Neural crest cell (in vitro differentiated cells): ENCODE data around the gene HYI. TPM values are rescaled to one million over a fixed set of nuclear protein-coding genes. Genes with fewer than 3 reads are reported as not detected.

Source experiments
- DNase-seq: peaks from one replicate; pipeline ENCODE4 v3.0.0; 2021; ENCODE audit warnings: low read depth, mixed read lengths, low spot score
- H3K27ac Mint-ChIP-seq: one replicate; pipeline ENCODE4 v1.8.0; 2021; ENCODE audit warnings: mild to moderate bottlenecking, mixed read lengths; ENCODE audit not compliant: unreplicated experiment
- H3K27me3 Mint-ChIP-seq: 2 replicates; pipeline ENCODE4 v1.8.0; 2021; ENCODE audit warnings: low read depth, mild to moderate bottlenecking, mixed read lengths
- H3K36me3 Mint-ChIP-seq: 2 replicates; pipeline ENCODE4 v1.8.0; 2021; ENCODE audit warnings: low read depth, mild to moderate bottlenecking, mixed read lengths
- H3K4me1 Mint-ChIP-seq: 2 replicates; pipeline ENCODE4 v1.8.0; 2021; ENCODE audit warnings: mixed read lengths
- H3K4me3 Mint-ChIP-seq: one replicate; pipeline ENCODE4 v1.8.0; 2021; ENCODE audit warnings: mild to moderate bottlenecking, mixed read lengths
- H3K9me3 Mint-ChIP-seq: 2 replicates; pipeline ENCODE4 v1.8.0; 2021; ENCODE audit warnings: mixed read lengths
- total RNA-seq: library from RNA; stranded (reverse); gene quantifications from 2 replicates; pipeline ENCODE4 v1.2.1, GENCODE V29; 2021
- TF ChIP-seq, protein P1 (sequence below): fragments of 200-600 bp; sonication (generic); conservative IDR thresholded peaks from 2 replicates; pipeline ENCODE4 v1.5.0; 2021; ENCODE audit warnings: antibody characterized with exemption, mild to moderate bottlenecking

The HYI gene
- total RNA-seq, 1 donor from 2014 or later = 46.6 TPM

DNA sequence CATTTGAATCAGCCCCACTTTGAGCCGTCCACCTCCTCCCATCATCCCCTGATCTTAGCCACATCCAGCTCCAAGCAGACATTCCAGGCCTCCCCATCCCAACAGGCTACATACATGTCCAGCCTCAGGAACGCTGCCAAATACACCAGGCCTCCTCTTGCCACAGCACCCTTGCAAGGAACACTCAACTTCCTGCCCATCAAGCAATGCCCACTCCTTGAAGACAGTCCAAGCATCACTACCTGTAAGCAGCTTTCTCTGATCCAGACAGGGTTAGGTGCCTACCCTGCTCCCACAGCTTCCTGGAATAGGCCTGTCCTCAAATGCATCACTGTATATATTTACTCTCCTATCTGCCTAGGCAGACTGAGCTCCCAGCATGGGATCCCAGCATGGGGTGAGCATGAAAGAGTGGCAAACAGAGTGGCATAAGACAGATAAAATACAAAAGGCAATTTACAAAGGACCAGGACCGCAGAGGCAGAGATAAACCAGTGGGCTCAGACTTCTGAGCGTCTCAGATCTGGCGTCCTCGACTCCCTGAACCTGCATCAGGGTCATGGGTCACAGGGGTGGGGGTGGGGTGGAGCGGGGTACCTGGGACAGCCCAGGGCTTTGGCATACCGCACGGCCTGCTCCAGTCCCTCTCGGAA is 816 bp downstream of the HYI start:
- Mint-ChIP-seq H3K27me3 (peaks cover 8% of the 10 kb centered on the region), H3K9me3 (peaks cover 12% of the 10 kb centered on the region), H3K27ac (no peak overlapping the region), H3K36me3 (peaks cover 25% of the 10 kb centered on the region), H3K4me1 (peaks cover 25% of the 10 kb centered on the region), H3K4me3 (peak overlapping the region; percentile 86)
- TF ChIP-seq, protein P1, sequence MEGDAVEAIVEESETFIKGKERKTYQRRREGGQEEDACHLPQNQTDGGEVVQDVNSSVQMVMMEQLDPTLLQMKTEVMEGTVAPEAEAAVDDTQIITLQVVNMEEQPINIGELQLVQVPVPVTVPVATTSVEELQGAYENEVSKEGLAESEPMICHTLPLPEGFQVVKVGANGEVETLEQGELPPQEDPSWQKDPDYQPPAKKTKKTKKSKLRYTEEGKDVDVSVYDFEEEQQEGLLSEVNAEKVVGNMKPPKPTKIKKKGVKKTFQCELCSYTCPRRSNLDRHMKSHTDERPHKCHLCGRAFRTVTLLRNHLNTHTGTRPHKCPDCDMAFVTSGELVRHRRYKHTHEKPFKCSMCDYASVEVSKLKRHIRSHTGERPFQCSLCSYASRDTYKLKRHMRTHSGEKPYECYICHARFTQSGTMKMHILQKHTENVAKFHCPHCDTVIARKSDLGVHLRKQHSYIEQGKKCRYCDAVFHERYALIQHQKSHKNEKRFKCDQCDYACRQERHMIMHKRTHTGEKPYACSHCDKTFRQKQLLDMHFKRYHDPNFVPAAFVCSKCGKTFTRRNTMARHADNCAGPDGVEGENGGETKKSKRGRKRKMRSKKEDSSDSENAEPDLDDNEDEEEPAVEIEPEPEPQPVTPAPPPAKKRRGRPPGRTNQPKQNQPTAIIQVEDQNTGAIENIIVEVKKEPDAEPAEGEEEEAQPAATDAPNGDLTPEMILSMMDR = no peak
- DNase-seq = no peak

DNA sequence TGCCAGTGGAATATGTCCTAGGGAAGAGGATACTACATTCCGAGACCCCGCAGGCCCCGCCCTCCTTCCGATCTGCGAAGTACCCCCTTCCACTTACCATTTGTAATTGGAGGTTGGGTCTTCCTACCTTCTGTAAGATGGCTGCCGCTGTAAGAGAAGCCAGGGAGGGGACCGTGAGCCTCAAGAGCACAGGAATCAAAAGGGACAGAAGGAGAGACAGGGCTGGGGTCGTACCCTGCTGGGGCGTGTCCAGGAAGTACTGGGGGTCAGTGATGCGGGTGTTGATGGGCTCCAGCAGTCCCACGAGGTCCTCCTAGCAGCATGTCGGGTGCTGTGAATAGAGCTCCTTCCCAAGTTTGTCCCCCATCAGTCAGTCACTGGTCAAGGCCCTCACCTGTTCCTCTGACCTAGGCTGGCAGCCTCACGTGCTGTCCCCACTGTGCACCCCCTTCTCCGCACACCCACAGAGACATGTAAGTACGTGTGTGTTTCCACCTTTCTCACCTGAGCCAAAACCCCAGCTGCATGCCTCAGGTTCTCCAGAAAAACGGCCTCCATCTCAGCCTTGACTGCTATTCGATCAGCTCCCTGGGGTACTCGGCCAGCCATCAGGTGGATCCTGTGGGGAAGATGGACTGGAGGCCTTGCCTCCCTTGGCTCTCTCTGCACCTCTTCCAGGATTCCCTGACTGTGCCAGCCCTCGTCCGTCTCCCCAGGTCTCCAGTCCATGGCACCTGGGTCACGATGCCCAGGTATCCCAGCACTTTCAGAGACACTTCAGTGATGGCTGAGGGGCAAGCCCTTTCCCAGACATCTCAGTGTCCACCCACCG is 1.8 kb downstream of the HYI start:
- Mint-ChIP-seq H3K9me3 (peaks cover 12% of the 10 kb centered on the region), H3K27me3 (peaks cover 5% of the 10 kb centered on the region), H3K4me1 (peaks cover 25% of the 10 kb centered on the region), H3K36me3 (peaks cover 30% of the 10 kb centered on the region), H3K27ac (no peak overlapping the region), H3K4me3 (peak overlapping the region; percentile 86)
- DNase-seq = no peak
- TF ChIP-seq, protein P1 = no peak

DNA sequence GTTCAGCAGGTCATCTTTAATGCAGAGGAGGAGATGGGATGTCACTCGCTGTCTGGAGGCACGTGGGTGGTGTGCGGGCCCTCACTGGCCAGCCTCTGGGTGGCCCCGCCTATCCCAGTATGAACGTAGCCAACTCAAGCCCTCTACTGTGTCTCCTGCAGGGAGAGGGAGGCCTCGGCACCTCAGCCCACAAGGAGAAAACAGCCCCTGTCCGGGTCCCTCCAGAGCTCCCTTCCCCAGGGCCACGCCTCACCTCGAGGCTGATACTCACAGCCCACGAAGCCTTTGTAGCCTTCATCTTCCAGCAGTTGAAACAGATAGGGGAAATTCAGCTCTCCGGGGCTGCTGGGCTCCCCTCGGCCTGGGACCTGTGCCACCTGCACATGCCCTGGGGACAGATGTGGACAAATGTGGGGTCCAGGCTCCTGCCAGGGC is 2.6 kb downstream of the HYI start:
- peaks cover 35% of the 10 kb centered on the region for H3K36me3 Mint-ChIP-seq
- H3K27me3 Mint-ChIP-seq = peaks cover under 1% of the 10 kb centered on the region
- TF ChIP-seq, protein P1 = no peak
- DNase-seq = no peak
- peaks cover 7% of the 10 kb centered on the region for H3K9me3 Mint-ChIP-seq
- peaks cover 25% of the 10 kb centered on the region for H3K4me1 Mint-ChIP-seq
- H3K27ac Mint-ChIP-seq = no peak overlapping the region
- H3K4me3 Mint-ChIP-seq = peak overlapping the region; percentile 86

DNA sequence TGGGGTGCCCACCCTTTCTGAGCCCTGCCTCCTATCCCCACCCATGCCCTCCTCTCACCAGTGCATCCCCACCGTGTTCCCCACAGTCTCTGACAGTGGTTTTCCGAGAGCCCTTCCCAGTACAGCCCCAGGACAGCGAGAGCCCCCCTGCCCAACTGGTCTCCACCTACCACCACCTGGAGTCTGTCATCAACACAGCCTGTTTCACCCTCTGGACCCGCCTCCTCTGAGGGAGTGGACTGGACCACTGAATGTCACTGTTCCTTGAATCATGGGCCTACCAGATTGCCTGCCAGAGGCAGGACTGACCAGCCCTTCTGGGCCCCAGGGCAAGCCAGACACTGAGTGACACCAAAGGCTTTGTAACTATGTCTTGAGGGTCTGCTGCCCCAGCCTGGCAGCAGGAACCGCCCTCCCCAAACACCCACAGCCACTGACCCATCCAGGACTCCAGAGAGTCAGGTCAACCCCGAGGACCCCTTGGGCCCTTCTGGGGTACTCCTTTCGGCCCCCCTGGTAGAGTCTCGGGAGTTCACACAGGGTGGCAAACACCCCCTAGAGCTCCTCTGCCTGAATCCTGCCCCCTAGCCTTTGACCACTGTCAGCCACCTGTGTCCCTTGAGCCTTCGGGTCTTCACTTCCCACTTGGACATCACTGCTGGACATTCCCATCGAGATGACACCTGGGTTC is 3.3 kb downstream of the HYI start:
- H3K9me3 Mint-ChIP-seq = peaks cover 6% of the 10 kb centered on the region
- H3K36me3 Mint-ChIP-seq = peaks cover 36% of the 10 kb centered on the region
- H3K4me1 Mint-ChIP-seq = peaks cover 25% of the 10 kb centered on the region
- peak overlapping the region; percentile 51 for H3K4me3 Mint-ChIP-seq
- H3K27me3 Mint-ChIP-seq = no peaks in the 10 kb centered on the region
- H3K27ac Mint-ChIP-seq = no peak overlapping the region
- TF ChIP-seq, protein P1 = no peak
- DNase-seq = no peak

DNA sequence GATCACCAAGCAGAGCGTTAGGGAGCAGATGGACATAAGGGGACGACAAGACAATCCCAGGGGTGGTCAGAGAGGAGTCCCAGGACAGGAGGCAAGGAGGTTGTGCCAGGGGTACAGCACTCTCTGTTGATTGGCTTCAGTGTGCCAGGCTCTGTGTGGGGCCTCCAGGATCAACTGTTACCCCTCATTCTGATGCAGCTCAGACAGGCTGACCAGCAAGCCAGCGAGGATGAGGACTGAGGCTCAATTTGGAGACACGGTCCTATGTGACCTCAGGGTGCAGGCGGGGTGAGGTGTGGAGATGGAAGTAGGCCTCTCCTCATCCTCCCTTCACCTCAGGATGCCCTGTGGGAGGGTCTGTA is 4.0 kb downstream of the HYI start:
- Mint-ChIP-seq H3K27ac (no peak overlapping the region), H3K27me3 (no peaks in the 10 kb centered on the region), H3K4me3 (peak overlapping the region; percentile 51), H3K4me1 (peaks cover 20% of the 10 kb centered on the region), H3K9me3 (peaks cover 3% of the 10 kb centered on the region), H3K36me3 (peaks cover 36% of the 10 kb centered on the region)
- TF ChIP-seq, protein P1 = no peak
- DNase-seq = no peak
